Right ventricle myocardium superior (tissue), 1 donor: ENCODE data around the gene TMEM255B. TPM values are rescaled to one million over a fixed set of nuclear protein-coding genes. Genes with fewer than 3 reads are reported as not detected.
"Not testable (repeated sequence)": the region's sequence is repeated elsewhere in the genome, so short reads cannot be mapped to it uniquely, and the experiment has no call there.

Source experiments
- ATAC-seq: fragments of 200-7000 bp; cut with Tn5 transposase; one replicate; pipeline ENCODE4 v1.9.1; 2020; ENCODE audit warnings: mild to moderate bottlenecking; ENCODE audit not compliant: poor library complexity
- DNase-seq: peaks from one replicate; pipeline ENCODE4 v3.0.0-alpha.2; 2020
- intact Hi-C: fragments of 100-400 bp; cut with DNase I; formaldehyde crosslinking; loops from one replicate; pipeline ENCODE4 v1.11.2; 2022
- total RNA-seq: library from RNA; stranded (reverse); fragmentation: NEBNext Ultra II Directional; extraction: Animal tissue kit (Norgen Biotek cat#: 25700); gene quantifications from one replicate; pipeline ENCODE4 v1.2.1, GENCODE V29; 2021
- donor health status: DM: no; HTN: yes; CAD: no; lungs with severe emphysema.

TMEM255B gene
- total RNA-seq, 1 donor from 2014 or later = 6.9 TPM

DNA sequence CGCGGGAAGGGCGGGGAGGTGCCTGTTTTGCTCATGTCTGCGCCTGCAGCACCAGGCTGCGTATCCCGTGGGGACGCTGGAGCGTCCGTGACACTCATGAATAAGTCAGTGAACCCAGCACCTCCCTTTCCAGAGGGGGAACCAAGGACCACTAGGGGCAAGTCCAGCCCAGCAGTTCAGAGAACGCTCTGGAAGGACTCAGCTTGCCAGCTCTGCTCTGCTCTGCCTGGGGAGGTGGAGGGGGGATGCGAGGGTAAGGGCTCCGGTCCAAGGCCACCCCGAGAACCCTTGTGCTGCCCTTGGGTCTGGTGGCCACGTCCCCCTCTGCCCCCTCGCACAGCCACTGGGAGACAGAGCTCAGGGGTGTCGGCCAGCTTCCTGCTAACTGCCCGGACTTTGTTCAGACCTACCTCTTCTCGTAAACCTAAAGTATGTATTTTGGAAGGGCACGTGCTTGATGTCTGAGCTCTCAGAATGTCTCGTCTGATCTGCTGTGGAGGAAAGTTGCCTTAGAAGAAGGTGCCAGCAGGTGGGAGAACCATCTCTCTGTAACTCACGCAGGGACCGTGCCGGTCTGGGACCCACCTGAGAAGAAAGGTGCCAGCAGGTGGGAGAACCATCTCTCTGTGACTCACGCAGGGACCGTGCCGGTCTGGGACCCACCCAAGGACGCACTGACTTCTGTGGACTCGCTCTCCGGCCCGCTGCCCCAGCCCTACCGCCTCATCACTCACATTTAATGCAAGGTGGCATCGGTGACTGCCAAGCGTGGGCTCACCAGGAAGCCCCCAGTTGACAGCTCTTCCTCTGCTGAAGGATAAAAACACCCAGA lies 34.1 kb downstream of the TMEM255B start:
- intact Hi-C loops = no loop called here
- ATAC-seq = no peak
- DNase-seq = no peak

DNA sequence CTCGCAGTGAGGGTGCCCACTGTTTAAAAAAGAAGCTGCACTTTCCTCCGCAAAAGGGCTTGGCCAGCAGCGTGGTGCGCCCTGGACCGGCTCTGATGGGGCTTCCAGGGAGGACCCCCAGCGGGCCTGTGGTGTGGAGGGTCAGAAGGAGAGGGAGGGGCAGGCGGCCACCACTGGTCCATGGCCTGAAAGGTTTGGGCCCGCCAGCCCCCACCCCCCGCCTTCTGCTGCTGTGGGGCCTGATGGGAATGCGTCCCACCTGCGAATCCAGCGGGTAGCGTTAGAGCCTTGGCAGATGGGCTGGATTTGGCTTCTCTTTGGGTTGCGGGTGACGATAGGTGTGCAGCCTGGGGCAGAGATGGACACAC lies 34.7 kb downstream of the TMEM255B start:
- no peak for DNase-seq
- ATAC-seq = no peak
- intact Hi-C loops = no loop called here

DNA sequence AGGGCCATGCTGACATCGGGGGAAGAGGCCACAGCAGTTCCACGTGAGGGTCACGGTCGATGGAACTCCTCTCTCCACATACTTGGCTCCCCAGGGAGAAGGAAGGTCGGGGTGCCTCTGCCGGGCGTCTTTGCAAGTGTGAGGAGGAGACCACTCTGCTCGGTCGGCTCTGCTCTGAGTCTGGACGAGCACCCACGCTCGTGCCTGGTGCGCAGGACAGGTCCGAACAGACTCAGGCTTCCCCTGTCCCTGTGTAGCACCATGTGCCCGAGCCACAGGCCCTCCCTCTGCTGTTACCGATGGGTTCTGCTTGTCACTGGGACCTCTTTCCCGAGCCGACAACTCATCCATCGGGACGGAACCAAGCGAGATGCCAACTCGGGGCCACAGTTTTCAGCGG lies 35.1 kb downstream of the TMEM255B start:
- intact Hi-C loops = no loop called here
- no peak for DNase-seq
- ATAC-seq = no peak

GRCh38 chr13:113794764-113795173 lies 35.7 kb downstream of the TMEM255B start:
- ATAC-seq = no peak
- DNase-seq = no peak
- intact Hi-C loops = no loop called here

GRCh38 chr13:113795362-113795761 lies 36.3 kb downstream of the TMEM255B start:
- intact Hi-C loops, DNase-seq, ATAC-seq: not testable (repeated sequence)

DNA sequence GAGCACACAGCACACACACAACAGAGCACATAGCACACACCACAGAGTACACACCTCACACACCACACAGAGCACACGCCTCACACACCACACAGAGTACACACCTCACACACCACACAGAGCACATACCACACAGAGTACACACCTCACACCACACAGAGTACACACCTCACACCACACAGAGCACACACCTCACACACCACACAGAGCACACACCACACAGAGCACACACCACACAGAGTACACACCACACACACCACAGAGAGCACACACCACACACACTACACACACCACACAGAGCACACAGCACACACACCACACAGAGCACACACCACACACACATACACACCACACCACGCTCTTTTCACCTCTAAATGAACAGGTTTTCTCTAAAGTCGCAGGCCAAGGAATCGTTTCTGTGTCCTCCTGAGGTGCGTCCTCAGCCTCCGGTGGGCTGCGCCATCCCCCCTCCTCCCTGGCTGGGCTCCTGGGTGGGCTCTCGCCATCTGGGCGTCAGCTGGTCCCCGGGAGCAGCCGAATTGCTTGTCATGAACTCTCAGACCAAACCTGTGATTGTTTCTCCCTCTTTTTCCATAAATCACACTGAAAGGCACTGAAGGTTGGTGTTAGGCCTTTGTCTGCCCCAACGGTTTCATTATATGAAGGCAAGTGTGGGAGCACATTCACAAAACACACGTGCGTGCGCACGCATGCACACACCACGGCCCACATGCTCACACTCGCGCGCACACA lies 37.4 kb downstream of the TMEM255B start:
- ATAC-seq (no peak), DNase-seq (no peak)
- intact Hi-C loops = no loop called here

GRCh38 chr13:113796964-113797676 lies 38.1 kb downstream of the TMEM255B start:
- DNase-seq (no peak), ATAC-seq (no peak)
- intact Hi-C loops = no loop called here

DNA sequence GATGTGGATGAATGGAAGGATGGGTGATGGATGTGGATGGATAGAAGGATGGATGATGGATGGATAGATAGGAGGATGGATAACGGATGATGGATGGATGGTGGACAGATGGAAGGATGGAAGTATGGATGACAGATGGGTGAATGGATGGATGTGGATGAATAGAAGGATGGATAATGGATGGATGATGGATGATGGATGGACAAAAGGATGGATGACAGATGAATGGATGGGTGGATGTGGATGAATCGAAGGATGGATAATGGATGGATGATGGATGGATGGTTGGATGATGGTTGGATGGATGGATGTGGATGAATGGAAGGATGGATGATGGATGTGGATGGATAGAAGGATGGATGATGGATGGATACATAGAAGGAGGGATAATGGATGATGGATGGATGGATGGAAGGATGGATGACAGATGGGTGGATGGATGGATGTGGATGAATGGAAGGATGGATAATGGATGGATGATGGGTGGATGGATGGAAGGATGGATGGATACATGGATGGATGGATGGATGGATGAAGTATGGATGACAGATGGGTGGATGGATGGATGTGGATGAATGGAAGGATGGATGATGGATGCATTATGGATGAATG lies 39.3 kb downstream of the TMEM255B start:
- ATAC-seq = no peak
- intact Hi-C loops = no loop called here
- no peak for DNase-seq

GRCh38 chr13:113800576-113800926 lies 41.5 kb downstream of the TMEM255B start:
- no peak for DNase-seq
- ATAC-seq = no peak
- intact Hi-C loops = no loop called here

- ATAC-seq (no peak), DNase-seq (no peak)
- intact Hi-C loops = no loop called here
These were observed 42.4 kb downstream of the TMEM255B start for GRCh38 chr13:113801289-113801961.

DNA sequence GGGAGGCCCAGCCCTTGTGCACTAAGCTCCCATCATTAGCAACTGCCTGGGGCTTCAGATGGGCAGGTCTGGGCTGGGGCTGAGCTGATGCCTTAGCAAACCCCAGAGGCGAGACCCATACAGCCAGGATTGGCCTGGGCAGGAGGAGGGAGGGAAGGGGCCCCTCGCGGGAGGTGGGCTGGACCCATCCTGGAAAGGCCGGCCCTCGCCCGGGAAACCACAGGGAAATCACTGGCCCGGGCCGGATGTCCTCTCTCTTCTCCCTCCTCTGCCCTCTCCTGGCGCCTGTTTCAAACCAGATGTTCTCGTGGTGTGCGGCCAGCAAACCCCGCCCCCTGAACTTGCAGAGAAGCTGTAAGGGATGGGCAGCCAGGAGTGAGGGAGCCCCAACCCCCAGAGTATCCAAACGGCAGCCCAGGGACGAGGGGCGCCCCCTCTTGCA lies 43.1 kb downstream of the TMEM255B start:
- peak; percentile 72 for ATAC-seq
- intact Hi-C loops = no loop called here
- peak; percentile 81 for DNase-seq

GRCh38 chr13:113802761-113803160 lies 43.7 kb downstream of the TMEM255B start:
- no peak for DNase-seq
- intact Hi-C loops = no loop called here
- no peak for ATAC-seq

DNA sequence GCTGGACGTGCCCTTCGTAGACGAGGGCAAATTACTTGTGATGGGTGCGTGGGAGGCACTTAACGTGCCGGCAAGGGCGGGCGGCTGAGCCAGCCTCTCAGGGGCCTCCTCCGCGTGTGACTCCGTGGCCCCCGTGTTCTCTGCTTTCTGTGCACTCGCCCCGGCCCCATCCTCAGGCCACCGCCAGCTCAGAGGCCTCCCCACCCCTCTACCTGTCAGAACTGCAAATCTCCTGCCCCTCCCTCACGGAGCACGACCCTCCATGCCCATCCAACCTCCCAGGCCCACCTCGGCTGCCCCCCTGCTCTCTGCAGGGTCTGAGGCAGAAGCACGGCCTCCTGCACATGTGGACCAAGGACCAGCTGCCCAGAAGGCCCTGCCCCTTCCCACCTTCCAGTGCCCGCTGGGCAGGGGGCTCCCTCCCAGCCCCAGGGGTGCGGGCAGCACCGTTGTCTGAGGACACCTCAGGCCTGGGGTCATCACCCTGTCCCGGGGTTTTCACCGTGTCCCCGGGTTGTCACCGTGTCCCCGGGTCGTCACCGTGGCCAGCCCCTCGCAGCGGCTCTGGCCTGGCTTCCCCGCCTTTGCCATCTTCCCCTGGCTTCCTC lies 44.5 kb downstream of the TMEM255B start:
- DNase-seq = no peak
- intact Hi-C loops = no loop called here
- ATAC-seq = no peak

DNA sequence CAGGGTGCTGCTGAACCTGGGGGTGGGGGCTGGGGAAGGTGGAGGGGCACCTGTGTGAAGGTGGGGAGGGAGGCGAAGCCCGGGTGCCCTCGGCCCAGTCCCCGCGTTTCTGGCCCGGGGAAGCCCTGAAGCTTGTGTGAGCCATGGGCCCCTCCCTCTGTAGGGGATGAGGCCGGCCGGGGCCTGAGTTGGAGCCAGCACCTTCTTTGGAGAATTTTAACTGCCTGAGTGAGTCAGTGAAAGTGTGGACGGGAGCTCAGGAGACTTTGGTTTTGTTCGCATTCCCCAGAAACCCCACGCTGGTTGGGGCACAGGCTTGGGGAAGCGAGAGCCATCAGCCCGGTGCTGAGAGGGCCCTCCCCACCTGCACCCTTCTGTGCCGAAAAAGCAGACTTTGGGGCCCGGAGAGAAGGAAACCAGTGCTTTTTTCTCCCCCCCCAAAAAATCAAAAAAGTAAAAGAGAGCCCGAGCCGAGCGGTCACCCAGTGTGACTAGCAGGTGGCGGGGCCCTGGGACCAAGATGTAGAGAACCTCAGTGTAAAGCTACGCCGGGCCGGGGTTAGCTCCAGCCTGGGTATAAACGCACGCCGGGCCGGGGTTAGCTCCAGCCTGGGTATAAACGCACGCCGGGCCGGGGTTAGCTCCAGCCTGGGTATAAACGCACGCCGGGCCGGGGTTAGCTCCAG lies 45.1 kb downstream of the TMEM255B start:
- ATAC-seq = no peak
- DNase-seq = peak; percentile 35
- intact Hi-C loops = no loop called here

GRCh38 chr13:113804703-113805430 lies 45.8 kb downstream of the TMEM255B start:
- peak; percentile 37 for DNase-seq
- intact Hi-C loops = no loop called here

DNA sequence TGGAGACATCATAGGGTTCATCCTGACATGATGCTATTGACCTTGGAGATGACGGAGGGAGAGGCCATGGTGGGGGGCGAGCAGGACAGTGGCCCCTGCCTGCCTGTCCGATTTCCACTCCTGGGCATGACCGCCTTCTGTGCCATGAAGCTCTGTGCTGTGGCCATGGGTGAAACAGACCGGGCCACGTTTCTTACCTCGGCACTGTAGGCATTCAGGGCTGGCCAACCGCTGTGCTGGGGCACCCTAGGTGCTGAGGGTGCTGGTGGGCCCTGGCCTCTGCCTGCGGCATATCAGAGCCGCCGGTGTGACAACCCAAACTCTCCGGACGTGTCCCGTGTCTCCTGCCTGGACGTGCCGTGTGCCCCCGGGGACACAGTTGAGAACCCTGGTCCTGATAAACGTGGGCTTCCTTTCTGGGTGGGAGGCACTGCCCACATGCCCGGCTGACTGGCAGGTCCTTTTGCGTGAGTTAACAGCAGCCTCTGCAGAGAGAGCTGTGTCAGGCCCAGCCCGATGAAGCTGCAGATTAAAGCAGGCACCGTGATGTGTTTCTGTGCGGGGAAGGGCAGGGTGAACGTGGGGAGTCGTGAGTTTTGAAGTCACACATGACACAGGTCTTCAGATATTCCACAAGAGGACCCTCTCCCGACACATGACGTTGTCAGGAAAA lies 46.5 kb downstream of the TMEM255B start:
- intact Hi-C loops = no loop called here
- DNase-seq (peak; percentile 21), ATAC-seq (no peak)

More at GRCh38 chr13:113804703-113805430, 45.8 kb downstream of the TMEM255B start:
- no peak for ATAC-seq

DNA sequence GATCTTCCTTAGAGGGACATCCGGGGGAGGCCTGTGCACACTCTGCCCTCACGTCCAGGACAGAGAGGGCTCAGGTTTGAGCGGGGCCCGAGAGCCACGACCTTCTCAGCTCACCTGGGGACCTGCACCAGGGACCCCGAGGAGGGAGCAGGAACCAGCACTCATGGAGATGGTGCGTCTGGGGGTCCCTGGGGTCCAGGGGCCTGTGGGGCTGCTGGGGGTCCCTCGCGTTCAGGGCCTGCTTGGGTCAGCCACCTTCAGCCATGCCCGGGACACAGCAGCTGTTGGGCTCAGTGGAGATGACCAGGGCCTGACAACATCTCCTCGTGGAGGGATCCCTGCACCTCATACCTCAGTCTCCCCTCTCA lies 47.1 kb downstream of the TMEM255B start:
- ATAC-seq (no peak), DNase-seq (peak; percentile 35)
- intact Hi-C loops = no loop called here
